Amniotic epithelial cell (primary cell): ENCODE results near the gene DTWD1.
"Not testable (repeated sequence)": the region's sequence is repeated elsewhere in the genome, so short reads cannot be mapped to it uniquely, and the experiment has no call there.

Experiments
- DNase-seq: peaks from one replicate; pipeline ENCODE4 v3.0.0-alpha.2; 2010; ENCODE audit warnings: low read depth

Gene DTWD1

DNA sequence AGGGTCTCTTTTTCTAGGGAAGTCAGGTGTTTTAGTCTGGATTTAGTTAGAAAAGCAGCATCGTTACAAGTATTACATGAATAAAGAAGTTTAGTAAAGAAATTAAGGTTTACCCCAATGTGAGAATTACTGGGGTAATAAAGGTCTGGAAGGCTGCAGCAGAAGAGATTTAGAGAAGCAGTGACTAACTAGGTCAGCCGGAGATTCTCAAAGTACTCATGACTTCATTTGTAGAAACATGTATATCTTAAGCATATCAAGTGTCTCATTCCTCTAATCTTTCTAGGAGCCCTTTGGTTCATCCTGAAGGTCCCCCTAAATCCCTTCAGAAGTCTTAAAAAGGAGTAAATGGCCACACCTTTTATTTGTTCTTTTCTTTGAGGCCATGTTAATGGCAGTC lies 26.0 kb downstream of the DTWD1 start:
- DNase-seq, result peak; percentile 34

- DNase-seq, result peak; percentile 30
Measured at GRCh38 chr15:49649987-49650386, 29.1 kb downstream of the DTWD1 start.

DNA sequence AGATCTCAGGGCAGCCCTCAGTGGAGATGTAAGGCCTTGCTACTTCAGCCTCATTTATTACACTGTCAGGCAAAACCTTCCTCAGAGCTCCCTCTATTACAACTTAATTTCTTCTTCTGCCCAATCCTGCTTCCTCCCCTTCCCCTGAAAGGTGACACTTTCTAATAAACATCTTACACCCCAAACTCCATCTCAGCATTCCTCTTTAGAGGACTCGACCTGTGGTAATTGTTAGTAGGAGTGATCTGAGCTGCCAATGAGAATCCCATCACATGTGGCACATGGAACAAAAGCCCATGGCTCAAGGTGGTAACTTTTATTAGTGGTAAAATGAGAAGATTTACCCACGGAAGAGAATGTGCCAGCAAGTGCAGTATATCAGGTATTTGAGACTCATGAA lies 29.8 kb downstream of the DTWD1 start:
- DNase-seq, result no peak

GRCh38 chr15:49652922-49653321 lies 32.1 kb downstream of the DTWD1 start:
- DNase-seq, result no peak

DNA sequence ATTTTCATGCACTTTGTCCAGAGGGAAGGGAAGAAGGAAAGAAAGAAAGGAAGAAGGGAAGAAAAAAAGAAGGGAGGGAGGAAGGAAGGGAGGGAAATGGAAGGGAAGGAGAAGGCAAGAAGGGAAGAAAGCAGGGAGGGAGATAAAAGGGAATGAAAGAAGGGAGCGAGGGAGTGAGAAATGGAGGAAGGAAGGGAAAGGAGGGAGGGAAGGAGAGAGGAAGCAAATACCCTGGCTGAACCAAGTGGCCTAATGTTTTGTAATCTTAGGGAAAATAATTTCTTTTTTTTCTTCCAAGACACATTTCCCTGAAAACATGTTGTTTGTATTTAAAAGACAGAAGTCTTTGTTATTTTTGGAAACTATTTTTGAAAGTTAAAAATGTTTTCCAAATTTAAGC lies 35.9 kb downstream of the DTWD1 start:
- DNase-seq, result no peak

GRCh38 chr15:49664716-49665115 lies 43.9 kb downstream of the DTWD1 start:
- DNase-seq, result no peak

GRCh38 chr15:49666486-49666885 lies 45.6 kb downstream of the DTWD1 start:
- DNase-seq, result not testable (repeated sequence)

GRCh38 chr15:49669288-49669687 lies 48.4 kb downstream of the DTWD1 start:
- no peak for DNase-seq

GRCh38 chr15:49673861-49674260 lies 53.0 kb downstream of the DTWD1 start:
- DNase-seq, result no peak

- peak; percentile 50 for DNase-seq
Measured at GRCh38 chr15:49674370-49674769, 53.5 kb downstream of the DTWD1 start.

DNA sequence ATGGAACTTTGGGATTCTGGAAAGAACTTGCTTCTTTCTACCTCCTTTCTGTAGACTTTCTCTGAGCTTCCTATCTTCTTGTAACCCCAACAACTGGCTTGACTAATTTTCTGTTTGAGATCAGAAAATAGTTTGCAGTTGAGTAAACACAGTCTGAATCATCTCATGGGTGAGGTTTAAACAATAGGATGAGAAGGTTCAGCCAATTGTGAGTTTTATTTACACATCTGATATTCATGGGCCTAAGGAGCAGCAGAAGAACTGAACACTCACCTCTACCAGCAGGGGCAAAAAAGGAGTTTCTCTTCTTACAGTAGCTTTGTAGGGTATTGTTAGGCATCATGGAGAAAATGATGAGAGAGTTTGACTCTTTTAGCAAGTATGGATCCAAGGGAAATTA lies 54.2 kb downstream of the DTWD1 start:
- DNase-seq, result peak; percentile 89

DNA sequence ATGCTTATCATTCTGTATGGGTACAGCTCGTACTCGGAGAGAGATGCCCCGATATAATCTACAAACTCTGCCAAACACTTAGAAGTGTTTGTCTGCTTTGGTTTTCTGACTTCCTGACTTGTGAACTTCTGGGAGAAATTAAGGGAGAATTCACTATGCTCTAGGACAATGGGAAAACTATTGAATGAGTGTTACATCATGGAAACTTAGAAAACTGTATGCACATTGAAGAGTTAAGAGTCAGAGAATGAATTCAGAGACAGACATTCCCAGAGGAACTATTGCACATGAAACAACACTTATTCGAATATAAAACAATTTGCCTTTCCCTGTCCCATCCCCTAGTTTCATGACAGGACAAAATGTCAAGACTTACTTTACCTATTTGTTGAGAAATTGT lies 57.8 kb downstream of the DTWD1 start:
- DNase-seq, result no peak

- peak; percentile 77 for DNase-seq
Measured at GRCh38 chr15:49686599-49686998, 65.8 kb downstream of the DTWD1 start.

GRCh38 chr15:49688135-49688790 lies 67.4 kb downstream of the DTWD1 start:
- DNase-seq, result no peak

- DNase-seq, result peak; percentile 28
Measured at GRCh38 chr15:49692514-49693090, 71.8 kb downstream of the DTWD1 start.

DNA sequence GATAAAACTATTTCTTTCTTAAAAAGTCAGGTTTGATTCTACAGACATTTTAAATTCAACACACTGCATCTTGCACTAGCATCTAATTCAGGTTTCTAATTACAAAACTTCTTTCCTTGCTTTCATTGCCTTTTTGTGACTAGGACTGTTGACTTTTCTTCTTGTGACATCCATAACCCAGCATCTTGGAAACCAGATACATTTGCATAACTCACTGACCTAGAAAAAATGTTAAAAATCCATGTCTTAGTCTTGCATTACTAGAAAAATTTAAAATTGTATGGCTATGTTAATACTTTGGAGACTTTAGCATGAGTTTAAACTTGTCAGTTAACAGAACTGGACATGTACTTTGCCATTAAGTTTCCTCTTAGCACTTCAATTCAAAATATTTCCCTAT lies 72.7 kb downstream of the DTWD1 start:
- DNase-seq, result no peak

GRCh38 chr15:49696433-49696832 lies 75.6 kb downstream of the DTWD1 start:
- DNase-seq, result peak; percentile 71

DNA sequence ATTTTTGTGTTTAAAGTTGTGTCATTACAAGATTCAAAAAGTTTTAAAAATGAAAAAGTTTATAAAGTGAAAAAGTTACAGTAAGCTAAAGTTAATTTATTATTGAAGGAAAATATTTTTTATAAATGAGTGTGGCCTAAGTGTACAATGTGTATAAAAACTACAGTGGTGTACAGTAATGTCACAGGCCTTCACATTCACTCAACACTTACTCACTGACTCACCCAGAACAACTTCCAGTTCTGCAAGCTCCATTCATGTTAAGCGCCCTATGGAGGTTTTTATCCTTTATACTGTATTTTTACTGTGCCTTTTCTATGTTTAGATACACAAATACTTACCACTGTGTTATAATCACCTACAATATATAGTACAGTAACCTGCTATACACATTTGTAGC lies 76.3 kb downstream of the DTWD1 start:
- DNase-seq, result peak; percentile 18

GRCh38 chr15:49702982-49703381 lies 82.1 kb downstream of the DTWD1 start:
- DNase-seq, result not testable (repeated sequence)
